HUDEP-2 (cell line): ENCODE data around the gene PRKG1.
"Not testable (repeated sequence)": the region's sequence is repeated elsewhere in the genome, so short reads cannot be mapped to it uniquely, and the experiment has no call there.

ENCODE experiments used
- DNase-seq, 76 experiments: peaks; one replicate each; lab custom pipeline; 2025; ENCODE audit not compliant: unreplicated experiment in 76 of 76; lab: John Stamatoyannopoulos, UW

PRKG1 gene

GRCh38 chr10:51547941-51548340 lies 473.7 kb downstream of the PRKG1 start:
- DNase-seq: no peak

DNA sequence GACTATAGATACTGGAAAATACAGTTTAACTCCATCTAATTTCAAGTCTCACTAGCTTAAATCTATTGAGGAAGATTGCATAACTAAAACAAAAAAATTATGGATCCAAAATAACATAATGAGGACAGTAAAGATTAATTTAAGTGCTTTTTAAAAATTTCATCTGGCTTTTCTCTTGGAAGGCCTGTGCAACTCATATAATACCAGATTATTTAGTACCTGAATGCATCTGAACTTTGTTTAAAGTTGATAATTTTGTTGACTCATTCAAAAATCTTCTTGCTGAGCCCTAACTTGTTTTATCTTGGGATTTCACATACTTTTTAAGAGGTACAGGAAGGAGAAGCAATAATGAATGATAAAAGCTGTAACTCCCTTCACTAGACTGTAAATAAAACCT lies 478.6 kb downstream of the PRKG1 start:
- DNase-seq: no peak

GRCh38 chr10:51564896-51565510 lies 490.7 kb downstream of the PRKG1 start:
- DNase-seq: no peak

DNA sequence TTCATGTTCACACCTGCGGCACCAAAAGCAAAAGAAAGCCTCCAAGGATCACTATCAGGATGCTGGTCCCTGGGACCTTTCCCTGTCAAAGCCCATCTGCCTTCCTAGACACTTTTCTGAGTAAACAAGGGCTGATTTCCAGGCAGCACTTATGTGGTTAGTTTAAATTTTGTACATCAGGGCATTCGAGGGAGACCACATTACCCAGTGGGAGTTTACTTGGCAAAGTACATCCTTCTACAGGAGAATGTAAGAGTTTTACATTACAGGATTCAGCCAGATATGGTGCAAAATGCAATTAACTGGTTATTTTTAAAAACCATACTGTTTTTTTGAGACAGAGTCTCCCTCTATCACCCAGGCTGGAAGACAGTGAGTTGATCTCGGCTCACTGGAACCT lies 493.0 kb downstream of the PRKG1 start:
- DNase-seq: no peak

GRCh38 chr10:51569467-51569866 lies 495.2 kb downstream of the PRKG1 start:
- no peak for DNase-seq

GRCh38 chr10:51574248-51575048 lies 500.2 kb downstream of the PRKG1 start:
- DNase-seq: no peak

DNA sequence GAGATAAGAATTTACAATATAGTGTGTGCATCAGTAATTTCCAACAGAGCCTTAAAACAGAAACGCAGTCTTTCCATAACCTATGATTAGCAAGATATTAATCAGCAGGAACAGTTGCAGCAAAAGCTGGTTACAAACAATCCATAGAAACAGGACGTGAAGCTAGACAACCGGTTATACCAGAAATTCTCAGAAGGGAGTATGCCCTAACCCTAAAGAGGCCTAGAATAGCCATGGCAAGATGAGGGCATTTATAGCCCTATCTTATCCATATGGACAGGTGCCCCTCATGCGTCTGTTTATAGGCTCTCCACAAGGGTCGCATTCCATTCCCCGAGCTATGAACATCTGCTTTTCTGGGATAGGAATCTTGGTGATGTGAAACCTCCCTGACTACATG lies 506.9 kb downstream of the PRKG1 start:
- not testable (repeated sequence) for DNase-seq

DNA sequence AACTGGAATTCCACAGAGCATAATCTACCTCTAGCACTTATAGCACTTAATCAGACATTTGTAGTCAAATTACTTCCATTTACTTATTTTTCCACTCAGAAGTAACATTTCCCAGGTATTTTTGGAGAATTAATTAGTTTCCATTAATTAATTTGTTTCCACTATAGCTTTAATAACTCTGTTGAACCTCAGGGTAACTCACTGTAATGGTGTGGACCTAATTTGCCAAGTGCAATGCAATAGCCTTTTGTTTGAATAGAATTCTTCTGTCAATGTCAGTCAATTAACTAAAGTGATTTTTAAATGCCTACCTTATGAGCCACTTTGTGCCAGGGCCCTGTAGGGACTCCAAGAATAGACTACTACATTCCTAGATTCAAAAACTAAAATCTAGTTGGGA lies 509.7 kb downstream of the PRKG1 start:
- DNase-seq: no peak

DNA sequence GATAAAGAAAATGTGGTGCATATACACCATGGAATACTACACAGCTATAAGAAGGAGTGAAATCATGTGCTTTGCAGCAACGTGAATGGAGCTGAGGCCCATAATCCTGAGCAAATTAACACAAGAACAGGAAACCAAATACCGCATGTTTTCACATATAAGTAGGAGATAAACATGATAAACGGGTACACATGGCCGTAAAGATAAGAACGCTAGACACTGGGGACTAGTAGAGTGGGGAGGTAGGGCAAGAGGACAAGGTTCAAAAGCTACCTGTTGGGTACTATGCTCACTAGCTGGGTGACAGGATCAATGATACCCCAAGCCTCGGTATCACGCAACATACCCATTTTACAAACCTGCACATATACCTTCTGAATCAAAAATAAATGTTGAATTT lies 511.5 kb downstream of the PRKG1 start:
- DNase-seq: peak in 10 of 76 experiments; percentile 1 to 39 (median 16)

GRCh38 chr10:51588984-51589383 lies 514.7 kb downstream of the PRKG1 start:
- no peak for DNase-seq

DNA sequence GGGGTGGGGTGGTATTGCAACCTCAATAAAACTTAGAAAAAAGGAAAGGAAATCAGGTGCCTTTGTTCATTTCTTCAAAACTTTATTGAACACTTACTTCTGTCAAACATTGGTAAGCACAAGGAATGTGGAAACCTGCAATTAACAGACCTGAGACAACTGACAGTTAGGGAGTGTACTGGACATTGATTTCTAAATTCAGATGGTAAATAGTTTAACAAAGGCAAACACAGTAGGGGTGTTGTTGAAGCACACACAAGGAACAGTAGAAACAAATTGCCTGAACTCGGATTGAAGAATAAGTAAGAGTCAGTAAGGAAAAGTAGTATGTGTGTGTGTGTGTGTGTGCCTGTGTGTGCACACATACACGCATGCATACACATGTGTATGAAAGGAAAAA lies 516.5 kb downstream of the PRKG1 start:
- DNase-seq: no peak

- no peak for DNase-seq
Observed at GRCh38 chr10:51596695-51597094, 522.4 kb downstream of the PRKG1 start.

GRCh38 chr10:51599647-51600046 lies 525.4 kb downstream of the PRKG1 start:
- no peak for DNase-seq

- DNase-seq: no peak
Observed at GRCh38 chr10:51602326-51602725, 528.0 kb downstream of the PRKG1 start.

DNA sequence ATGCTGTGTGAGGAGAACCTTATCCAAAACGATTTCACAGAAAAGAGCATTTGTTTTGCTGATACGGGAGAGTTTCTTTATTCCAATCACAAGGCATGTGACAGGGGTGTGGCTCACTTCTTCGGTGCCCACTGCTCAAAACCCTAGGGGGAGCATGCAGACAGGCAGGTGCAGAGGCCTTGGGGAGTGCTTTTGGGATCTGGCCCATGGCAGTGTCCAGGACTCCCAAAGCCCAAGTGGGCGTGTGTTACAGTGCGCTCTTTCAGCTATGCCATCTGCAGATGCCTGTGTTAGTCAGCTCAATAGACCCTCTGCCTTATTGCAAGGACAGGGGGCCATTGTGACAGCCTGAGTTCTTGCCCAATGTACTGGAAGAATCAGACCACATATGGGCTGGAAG lies 530.3 kb downstream of the PRKG1 start:
- no peak for DNase-seq

- DNase-seq: no peak
Observed at GRCh38 chr10:51606825-51607462, 532.7 kb downstream of the PRKG1 start.

- no peak for DNase-seq
Observed at GRCh38 chr10:51607463-51607835, 533.2 kb downstream of the PRKG1 start.

- DNase-seq: no peak
Observed at GRCh38 chr10:51608211-51608610, 533.9 kb downstream of the PRKG1 start.

DNA sequence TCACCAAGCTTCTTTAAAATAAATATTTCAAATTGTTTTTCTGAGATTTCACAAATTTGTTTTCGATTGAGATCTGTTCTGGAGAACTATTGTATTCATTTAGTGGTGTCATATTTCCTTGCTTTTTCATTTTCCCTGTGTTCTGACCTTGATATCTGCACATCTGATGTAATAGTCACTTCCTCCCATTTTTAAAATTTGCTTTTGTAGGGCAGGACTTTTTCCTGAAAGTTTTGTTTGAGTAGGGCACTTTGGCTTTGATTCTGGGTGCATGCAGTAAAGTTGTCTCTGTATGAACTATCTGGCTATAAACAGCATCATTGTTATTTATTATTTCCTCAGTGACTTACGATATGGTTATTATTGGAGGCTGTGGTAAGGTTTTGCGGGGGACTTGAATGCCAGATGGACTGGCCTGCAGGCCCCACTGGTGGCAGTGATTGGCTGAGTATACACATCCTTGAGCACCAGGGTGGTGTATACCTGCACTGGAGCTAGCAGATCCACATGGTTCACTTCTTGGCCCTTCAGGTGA lies 541.5 kb downstream of the PRKG1 start:
- no peak for DNase-seq

GRCh38 chr10:51617576-51618235 lies 543.4 kb downstream of the PRKG1 start:
- no peak for DNase-seq

- no peak for DNase-seq
Observed at GRCh38 chr10:51619365-51619764, 545.1 kb downstream of the PRKG1 start.
